Measurements from ENCODE around the gene GZMA. TPM values are rescaled to one million over a fixed set of nuclear protein-coding genes. Genes with fewer than 3 reads are reported as not detected.

The GZMA gene
- total and polyA plus RNA-seq, 2 experiments from 2014 or later, result not detected

GRCh38 chr5:55063899-55064298 is 38.5 kb upstream of the GZMA start:
- Histone ChIP-seq H3K27ac (peak overlapping the region; percentile 42), H4K20me1 (ENCODE audit: insufficient read depth) (no peaks in the 10 kb centered on the region), H3K79me2 (ENCODE audit: insufficient read depth) (no peaks in the 10 kb centered on the region), H3F3A (ENCODE audit: insufficient read depth) (peaks cover 14% of the 10 kb centered on the region), H3K4me1 (ENCODE audit: insufficient read depth) (peaks cover 21% of the 10 kb centered on the region), H3K9ac (no peak overlapping the region), H3K9me2 (ENCODE audit: insufficient read depth) (no peaks in the 10 kb centered on the region), H3K36me3 (ENCODE audit: low read depth) (no peaks in the 10 kb centered on the region), H3K4me2 (ENCODE audit: unreplicated experiment) (peak overlapping the region; percentile 58), H3K27me3 (replicated peaks; ENCODE audit: insufficient read depth) (no peaks in the 10 kb centered on the region), H3K9me3 (ENCODE audit: low read depth) (no peaks in the 10 kb centered on the region), H3K4me3 (no peak overlapping the region), H2AFZ (no peak overlapping the region; the same call in 1 of the 2 replicates)
- TF ChIP-seq EZH2phosphoT487 (IDR thresholded peaks at IDR 0.05; ENCODE audit: insufficient read depth, low read depth) (no peak), EZH2 (IDR thresholded peaks at IDR 0.05; ENCODE audit: insufficient read depth, poor library complexity, severe bottlenecking) (no peak)
- in situ Hi-C loops (cut with MboI), result no loop called here
- WGBS, 2 experiments (ENCODE audit: low coverage in 1 of 2, low lambda C conversion rate in 2 of 2, missing lambda C conversion rate in 2 of 2), result 40 to 49% methylated on average over 2 of the region's 2 CpGs
- peak; percentile 41 for DNase-seq

GRCh38 chr5:55064523-55064922 is 37.9 kb upstream of the GZMA start:
- WGBS, 2 experiments (ENCODE audit: low coverage in 1 of 2, low lambda C conversion rate in 2 of 2, missing lambda C conversion rate in 2 of 2), result 82 to 96% methylated on average over 3 of the region's 3 CpGs
- no peak overlapping the region for H3K27ac ChIP-seq

GRCh38 chr5:55066277-55066676 is 36.2 kb upstream of the GZMA start:
- no peaks in the 10 kb centered on the region for H3K9me2 ChIP-seq (ENCODE audit: insufficient read depth)
- in situ Hi-C loops (cut with MboI), result no loop called here
- H4K20me1 ChIP-seq (ENCODE audit: insufficient read depth), result no peaks in the 10 kb centered on the region
- peaks cover 14% of the 10 kb centered on the region for H3F3A ChIP-seq (ENCODE audit: insufficient read depth)
- H3K4me2 ChIP-seq (ENCODE audit: unreplicated experiment), result no peak overlapping the region
- H3K4me3 ChIP-seq, result no peak overlapping the region
- no peaks in the 10 kb centered on the region for H3K79me2 ChIP-seq (ENCODE audit: insufficient read depth)
- TF ChIP-seq EZH2 (IDR thresholded peaks at IDR 0.05; ENCODE audit: insufficient read depth, poor library complexity, severe bottlenecking) (no peak), EZH2phosphoT487 (IDR thresholded peaks at IDR 0.05; ENCODE audit: insufficient read depth, low read depth) (no peak)
- H3K27me3 ChIP-seq (replicated peaks; ENCODE audit: insufficient read depth), result no peaks in the 10 kb centered on the region
- H3K9me3 ChIP-seq (ENCODE audit: low read depth), result no peaks in the 10 kb centered on the region
- no peak for DNase-seq
- H3K36me3 ChIP-seq (ENCODE audit: low read depth), result no peaks in the 10 kb centered on the region
- WGBS, 2 experiments (ENCODE audit: low coverage in 1 of 2, low lambda C conversion rate in 2 of 2, missing lambda C conversion rate in 2 of 2), result 98 to 99% methylated on average over 3 of the region's 3 CpGs
- peaks cover 21% of the 10 kb centered on the region for H3K4me1 ChIP-seq (ENCODE audit: insufficient read depth)
- H2AFZ ChIP-seq, result no peak overlapping the region
- H3K27ac ChIP-seq, result no peak overlapping the region
- H3K9ac ChIP-seq, result no peak overlapping the region

More at GRCh38 chr5:55064523-55064922, 37.9 kb upstream of the GZMA start:
- TF ChIP-seq EZH2phosphoT487 (IDR thresholded peaks at IDR 0.05; ENCODE audit: insufficient read depth, low read depth) (no peak), EZH2 (IDR thresholded peaks at IDR 0.05; ENCODE audit: insufficient read depth, poor library complexity, severe bottlenecking) (no peak)
- Histone ChIP-seq H3F3A (ENCODE audit: insufficient read depth) (peaks cover 14% of the 10 kb centered on the region), H3K4me2 (ENCODE audit: unreplicated experiment) (no peak overlapping the region), H3K9ac (no peak overlapping the region), H3K27me3 (replicated peaks; ENCODE audit: insufficient read depth) (no peaks in the 10 kb centered on the region), H3K9me3 (ENCODE audit: low read depth) (no peaks in the 10 kb centered on the region), H2AFZ (no peak overlapping the region), H3K4me3 (no peak overlapping the region), H3K4me1 (ENCODE audit: insufficient read depth) (peaks cover 21% of the 10 kb centered on the region), H3K36me3 (ENCODE audit: low read depth) (no peaks in the 10 kb centered on the region), H3K79me2 (ENCODE audit: insufficient read depth) (no peaks in the 10 kb centered on the region), H4K20me1 (ENCODE audit: insufficient read depth) (no peaks in the 10 kb centered on the region), H3K9me2 (ENCODE audit: insufficient read depth) (no peaks in the 10 kb centered on the region)
- in situ Hi-C loops (cut with MboI), result no loop called here
- DNase-seq, result no peak

GRCh38 chr5:55070968-55071367 is 31.5 kb upstream of the GZMA start:
- Histone ChIP-seq H3K36me3 (ENCODE audit: low read depth) (no peaks in the 10 kb centered on the region), H3K4me2 (ENCODE audit: unreplicated experiment) (no peak overlapping the region), H3K9me3 (ENCODE audit: low read depth) (no peaks in the 10 kb centered on the region), H3K9ac (no peak overlapping the region), H4K20me1 (ENCODE audit: insufficient read depth) (no peaks in the 10 kb centered on the region), H3K4me3 (no peak overlapping the region), H3K79me2 (ENCODE audit: insufficient read depth) (no peaks in the 10 kb centered on the region), H2AFZ (no peak overlapping the region), H3F3A (ENCODE audit: insufficient read depth) (no peaks in the 10 kb centered on the region), H3K27ac (no peak overlapping the region), H3K4me1 (ENCODE audit: insufficient read depth) (no peaks in the 10 kb centered on the region), H3K9me2 (ENCODE audit: insufficient read depth) (no peaks in the 10 kb centered on the region), H3K27me3 (replicated peaks; ENCODE audit: insufficient read depth) (no peaks in the 10 kb centered on the region)
- in situ Hi-C loops (cut with MboI), result no loop called here
- 88 to 90% methylated on average over 1 of the region's 1 CpG for WGBS, 2 experiments (ENCODE audit: low coverage in 1 of 2, low lambda C conversion rate in 2 of 2, missing lambda C conversion rate in 2 of 2)
- no peak for DNase-seq
- TF ChIP-seq EZH2 (IDR thresholded peaks at IDR 0.05; ENCODE audit: insufficient read depth, poor library complexity, severe bottlenecking) (no peak), EZH2phosphoT487 (IDR thresholded peaks at IDR 0.05; ENCODE audit: insufficient read depth, low read depth) (no peak)

- Histone ChIP-seq H4K20me1 (ENCODE audit: insufficient read depth) (no peaks in the 10 kb centered on the region), H3K27ac (no peak overlapping the region), H3K9ac (no peak overlapping the region), H3K4me3 (no peak overlapping the region), H3K4me1 (ENCODE audit: insufficient read depth) (no peaks in the 10 kb centered on the region), H2AFZ (no peak overlapping the region), H3K9me2 (ENCODE audit: insufficient read depth) (no peaks in the 10 kb centered on the region), H3F3A (ENCODE audit: insufficient read depth) (no peaks in the 10 kb centered on the region), H3K36me3 (ENCODE audit: low read depth) (no peaks in the 10 kb centered on the region), H3K9me3 (ENCODE audit: low read depth) (no peaks in the 10 kb centered on the region), H3K4me2 (ENCODE audit: unreplicated experiment) (no peak overlapping the region), H3K27me3 (replicated peaks; ENCODE audit: insufficient read depth) (no peaks in the 10 kb centered on the region), H3K79me2 (ENCODE audit: insufficient read depth) (no peaks in the 10 kb centered on the region)
- in situ Hi-C loops (cut with MboI), result no loop called here
- no peak for TF ChIP-seq EZH2phosphoT487 (IDR thresholded peaks at IDR 0.05; ENCODE audit: insufficient read depth, low read depth)
- no peak for TF ChIP-seq EZH2 (IDR thresholded peaks at IDR 0.05; ENCODE audit: insufficient read depth, poor library complexity, severe bottlenecking)
- WGBS, 2 experiments (ENCODE audit: low coverage in 1 of 2, low lambda C conversion rate in 2 of 2, missing lambda C conversion rate in 2 of 2), result 100% methylated on average over 1 of the region's 1 CpG
- no peak for DNase-seq
Measured at GRCh38 chr5:55071413-55071812, 31.0 kb upstream of the GZMA start.

Data from GM23248 (cell line).